Measurements from ENCODE around the gene BLM.

Gene BLM

DNA sequence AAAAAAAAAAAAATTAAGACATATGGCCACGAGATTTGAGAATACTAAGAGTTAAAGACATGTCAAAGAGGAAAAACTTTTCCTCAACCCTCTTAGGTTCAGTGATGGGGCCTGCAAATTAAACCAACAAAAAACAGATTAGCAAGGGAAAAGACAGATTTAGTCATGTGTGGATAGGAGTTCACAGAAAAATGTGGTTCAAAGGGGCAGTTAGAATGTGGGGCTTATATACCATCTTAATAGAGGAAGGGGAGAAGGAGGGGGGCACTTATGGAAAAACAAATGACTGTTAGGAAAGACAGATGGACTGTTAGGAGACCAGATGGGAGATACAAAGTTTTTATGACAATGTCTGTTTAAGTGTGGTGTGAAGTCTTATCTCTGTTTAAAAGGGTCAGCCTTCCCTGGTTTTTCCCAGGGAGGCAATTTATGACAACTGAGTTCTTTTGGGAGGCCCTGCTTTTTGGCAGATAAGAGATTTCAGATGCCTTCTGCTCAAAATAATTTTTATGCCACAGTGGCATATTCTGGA, 82.6 kb downstream of the BLM start:
- no peak overlapping the region for H3K4me3 ChIP-seq (ENCODE audit: low read length)
- no peak for DNase-seq (ENCODE audit: low read depth)
- TF ChIP-seq, protein P1, sequence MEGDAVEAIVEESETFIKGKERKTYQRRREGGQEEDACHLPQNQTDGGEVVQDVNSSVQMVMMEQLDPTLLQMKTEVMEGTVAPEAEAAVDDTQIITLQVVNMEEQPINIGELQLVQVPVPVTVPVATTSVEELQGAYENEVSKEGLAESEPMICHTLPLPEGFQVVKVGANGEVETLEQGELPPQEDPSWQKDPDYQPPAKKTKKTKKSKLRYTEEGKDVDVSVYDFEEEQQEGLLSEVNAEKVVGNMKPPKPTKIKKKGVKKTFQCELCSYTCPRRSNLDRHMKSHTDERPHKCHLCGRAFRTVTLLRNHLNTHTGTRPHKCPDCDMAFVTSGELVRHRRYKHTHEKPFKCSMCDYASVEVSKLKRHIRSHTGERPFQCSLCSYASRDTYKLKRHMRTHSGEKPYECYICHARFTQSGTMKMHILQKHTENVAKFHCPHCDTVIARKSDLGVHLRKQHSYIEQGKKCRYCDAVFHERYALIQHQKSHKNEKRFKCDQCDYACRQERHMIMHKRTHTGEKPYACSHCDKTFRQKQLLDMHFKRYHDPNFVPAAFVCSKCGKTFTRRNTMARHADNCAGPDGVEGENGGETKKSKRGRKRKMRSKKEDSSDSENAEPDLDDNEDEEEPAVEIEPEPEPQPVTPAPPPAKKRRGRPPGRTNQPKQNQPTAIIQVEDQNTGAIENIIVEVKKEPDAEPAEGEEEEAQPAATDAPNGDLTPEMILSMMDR (IDR thresholded peaks at IDR 0.05; ENCODE audit: insufficient read depth, low read depth, low read length, missing control alignments) = no peak

DNA sequence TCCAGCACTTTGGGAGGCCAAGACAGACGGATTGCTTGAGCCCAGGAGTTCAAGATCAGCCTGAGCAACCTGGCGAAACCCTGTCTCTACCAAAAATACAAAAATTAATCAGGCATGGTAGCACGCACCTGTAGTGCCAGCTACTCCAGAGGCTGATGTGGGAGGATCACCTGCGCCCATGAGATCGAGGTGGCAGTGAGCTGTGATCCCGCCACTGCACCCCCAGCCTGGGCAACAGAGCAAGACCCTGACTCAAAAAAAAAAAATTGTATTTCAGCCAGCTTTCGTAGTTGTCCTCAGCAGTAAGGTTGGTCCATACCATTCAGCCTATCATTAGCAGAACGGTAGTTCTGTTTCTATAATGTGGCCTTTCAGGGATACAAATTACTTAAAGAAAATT, 84.7 kb downstream of the BLM start:
- TF ChIP-seq, protein P1 (IDR thresholded peaks at IDR 0.05; ENCODE audit: insufficient read depth, low read depth, low read length, missing control alignments) = no peak
- no peak overlapping the region for H3K4me3 ChIP-seq (ENCODE audit: low read length)
- no peak for DNase-seq (ENCODE audit: low read depth)

DNA sequence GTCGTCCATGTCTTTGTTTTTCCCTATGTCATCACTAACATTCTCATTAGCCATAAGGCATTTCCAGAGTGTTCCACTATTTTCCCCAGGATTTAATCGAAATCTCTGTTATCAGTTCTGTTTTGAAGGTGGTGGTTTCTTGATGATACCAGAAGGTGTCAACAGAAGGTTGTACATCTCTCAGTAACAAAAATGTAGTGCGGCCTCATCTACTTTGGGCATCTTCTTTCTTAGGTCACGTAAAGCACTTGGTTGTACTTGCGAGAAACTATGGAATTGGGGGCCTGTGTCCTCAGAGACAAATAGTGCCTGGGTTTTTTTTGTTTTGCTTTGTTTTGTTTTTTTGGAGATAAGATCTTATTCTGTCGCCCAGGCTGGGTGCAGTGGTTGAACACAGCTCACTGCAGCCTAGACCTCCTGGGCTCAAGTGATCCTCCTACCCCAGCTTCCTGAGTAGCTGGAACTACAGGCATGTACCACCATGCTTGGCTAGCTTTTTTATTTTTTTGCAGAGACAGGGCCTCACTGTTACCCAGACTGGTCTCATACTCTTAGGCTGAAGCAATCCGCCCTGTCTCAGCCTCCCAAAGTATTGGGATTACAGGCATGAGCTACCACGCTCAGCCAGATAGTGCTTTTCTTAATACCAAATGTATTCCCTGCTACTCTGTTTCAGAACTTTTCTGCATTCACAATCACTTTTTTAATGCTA, 90.1 kb downstream of the BLM start:
- TF ChIP-seq, protein P1 (IDR thresholded peaks at IDR 0.05; ENCODE audit: insufficient read depth, low read depth, low read length, missing control alignments) = no peak
- peak; percentile 32 for DNase-seq (ENCODE audit: low read depth)
- H3K4me3 ChIP-seq (ENCODE audit: low read length) = no peak overlapping the region

GRCh38 chr15:90807786-90808086, 90.6 kb downstream of the BLM start:
- H3K4me3 ChIP-seq (ENCODE audit: low read length) = no peak overlapping the region
- DNase-seq (ENCODE audit: low read depth) = peak; percentile 55
- TF ChIP-seq, protein P1 (IDR thresholded peaks at IDR 0.05; ENCODE audit: insufficient read depth, low read depth, low read length, missing control alignments) = no peak

GRCh38 chr15:90808517-90809235, 91.5 kb downstream of the BLM start:
- TF ChIP-seq, protein P1 (IDR thresholded peaks at IDR 0.05; ENCODE audit: insufficient read depth, low read depth, low read length, missing control alignments) = no peak

DNA sequence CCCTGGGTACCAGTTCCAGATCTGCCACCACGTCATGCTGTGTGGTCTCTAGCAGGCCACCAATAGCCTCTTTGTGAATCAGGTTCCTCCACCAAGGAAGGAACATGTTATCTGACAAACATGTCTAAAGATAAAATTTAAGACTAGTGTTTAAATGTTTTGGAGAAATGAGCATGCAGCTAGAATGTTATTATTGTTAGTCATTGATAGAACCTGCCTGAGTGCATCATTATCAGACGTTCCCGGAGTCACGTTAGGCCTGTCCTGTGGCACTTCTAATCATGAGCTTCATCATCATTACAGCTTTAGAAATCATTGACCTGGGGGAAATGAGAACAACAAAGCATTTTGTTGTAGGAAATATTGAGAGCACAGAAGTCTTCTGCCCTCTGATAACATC, 92.4 kb downstream of the BLM start:
- DNase-seq (ENCODE audit: low read depth) = no peak
- TF ChIP-seq, protein P1 (IDR thresholded peaks at IDR 0.05; ENCODE audit: insufficient read depth, low read depth, low read length, missing control alignments) = no peak
- H3K4me3 ChIP-seq (ENCODE audit: low read length) = no peak overlapping the region

More at GRCh38 chr15:90808517-90809235, 91.5 kb downstream of the BLM start:
- H3K4me3 ChIP-seq (ENCODE audit: low read length) = no peak overlapping the region
- DNase-seq (ENCODE audit: low read depth) = no peak
